GM19438 (cell line): ENCODE measurements around the gene NANOGP8.

Experiments
- ATAC-seq: cut with Tn5 transposase; IDR thresholded peaks from one replicate; pipeline ENCODE4 v1.9.1; 2021; ENCODE audit warnings: low read depth; ENCODE audit not compliant: unreplicated experiment

Gene NANOGP8

DNA sequence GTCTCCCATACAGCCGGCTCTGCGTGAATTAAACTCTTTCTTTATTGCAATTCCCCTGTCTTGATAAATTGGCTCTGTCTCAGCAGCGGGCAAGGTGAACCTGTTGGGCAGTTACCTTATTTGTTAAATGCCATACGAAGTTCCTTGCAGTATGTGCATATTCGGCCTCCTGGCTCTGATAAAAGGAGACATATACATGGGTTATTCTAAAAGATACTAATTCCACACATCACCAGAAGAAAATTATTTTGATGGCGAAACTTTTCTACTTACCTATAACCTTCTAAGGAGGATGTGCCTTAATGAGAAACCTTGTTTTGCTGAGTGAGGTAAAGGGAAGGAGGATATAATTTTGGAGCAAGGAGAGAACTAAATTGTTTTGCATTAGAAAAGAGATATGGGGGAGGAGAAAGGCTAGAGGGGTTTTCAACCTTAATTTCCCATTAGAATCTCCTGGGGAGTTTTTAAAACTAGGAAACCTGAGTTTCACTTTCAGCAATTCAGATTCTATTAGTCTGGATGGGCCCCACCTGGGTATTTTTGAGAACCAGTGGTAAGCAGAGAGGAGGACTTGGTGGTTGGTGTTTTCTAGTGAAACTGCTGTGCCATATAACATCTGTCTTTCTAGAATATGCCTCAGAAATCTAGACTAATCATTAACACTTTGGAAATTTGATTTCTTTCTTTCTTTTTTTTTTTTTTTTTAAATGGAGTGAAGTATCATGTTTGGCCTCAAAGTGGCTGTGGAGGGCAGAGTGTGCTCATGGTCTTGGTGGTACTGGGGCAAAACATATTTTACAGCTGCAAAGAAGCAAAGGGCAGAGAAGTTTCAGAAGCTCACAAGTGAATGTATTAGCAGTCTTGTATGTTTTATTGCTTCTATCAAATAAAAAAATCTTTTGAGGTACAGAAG lies 23.0 kb downstream of the NANOGP8 start:
- no peak for ATAC-seq

GRCh38 chr15:35061161-35061824 lies 23.8 kb downstream of the NANOGP8 start:
- ATAC-seq = no peak

DNA sequence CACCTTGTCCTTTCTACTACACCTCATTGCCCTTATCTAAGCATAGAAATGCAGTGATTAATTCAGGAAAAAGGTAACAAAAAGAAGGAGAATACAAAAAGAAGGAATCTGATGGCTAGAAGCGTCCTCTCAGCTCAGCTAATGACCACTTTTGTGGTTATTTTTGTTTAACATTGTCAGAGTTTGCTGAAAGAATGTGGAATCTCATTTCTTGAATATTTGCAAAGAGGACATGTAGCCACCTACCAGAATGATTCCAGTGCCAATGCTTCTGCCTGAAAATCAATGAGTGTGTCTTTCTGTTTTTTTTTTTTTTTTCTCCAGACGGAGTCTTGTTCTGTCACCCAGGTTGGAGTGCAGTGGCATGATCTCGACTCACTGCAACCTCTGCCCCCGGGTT lies 24.5 kb downstream of the NANOGP8 start:
- ATAC-seq = no peak

DNA sequence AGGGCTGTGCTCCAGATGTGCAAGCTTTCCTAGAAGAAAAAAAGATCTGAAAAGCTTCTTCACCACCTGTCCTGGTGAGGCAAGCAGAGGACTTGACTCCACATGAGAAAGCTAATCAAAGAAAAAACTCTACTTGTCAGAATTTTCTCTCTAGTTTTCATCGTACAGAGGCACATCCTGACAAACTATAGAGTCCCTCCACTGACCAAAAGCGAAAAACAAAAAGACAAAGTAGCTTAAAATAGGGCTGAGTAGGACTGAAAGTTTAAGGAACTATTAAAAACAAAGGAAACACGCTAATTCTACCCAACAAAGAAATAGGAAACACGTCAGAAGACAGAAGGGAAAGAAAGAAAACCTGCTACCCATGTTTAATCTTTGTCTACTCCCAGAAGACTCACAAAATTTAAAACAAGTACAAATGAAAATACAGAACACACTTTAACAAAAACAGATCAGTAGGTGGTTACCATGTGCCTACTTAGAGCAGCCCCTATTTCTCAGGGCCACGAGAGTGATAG lies 26.5 kb downstream of the NANOGP8 start:
- no peak for ATAC-seq

DNA sequence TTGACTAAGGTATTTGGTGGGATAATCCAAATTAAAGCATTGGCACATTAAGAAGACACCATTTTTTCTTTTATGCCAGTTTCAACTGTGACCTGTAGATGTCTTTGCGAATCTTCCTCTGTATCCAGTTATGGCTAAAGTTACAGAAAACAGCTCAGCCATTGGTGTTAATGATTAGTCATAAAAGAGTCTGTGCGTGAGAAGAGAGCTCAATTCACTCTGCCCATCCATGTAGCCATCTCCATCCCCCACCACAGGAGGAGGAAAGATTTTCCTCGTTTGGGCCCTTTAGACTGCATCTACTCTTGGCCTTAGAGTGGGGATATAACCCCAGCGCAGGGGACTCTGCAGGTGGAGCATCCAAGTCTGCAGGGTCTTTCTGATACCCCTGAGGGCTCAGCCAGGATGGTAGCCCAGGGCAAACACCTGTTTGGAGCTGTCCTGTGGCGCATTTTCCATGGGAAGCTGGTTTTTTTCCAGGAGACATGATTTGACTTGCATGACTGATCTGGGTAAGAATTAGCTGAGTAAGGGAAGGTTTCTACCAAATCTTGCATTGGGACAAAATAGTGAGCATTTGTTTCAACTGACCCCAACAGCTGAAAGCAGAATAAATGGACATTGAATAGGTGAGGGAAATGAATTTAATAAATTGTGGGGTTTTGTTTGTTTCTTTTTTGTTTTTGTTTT lies 29.5 kb downstream of the NANOGP8 start:
- ATAC-seq = no peak

DNA sequence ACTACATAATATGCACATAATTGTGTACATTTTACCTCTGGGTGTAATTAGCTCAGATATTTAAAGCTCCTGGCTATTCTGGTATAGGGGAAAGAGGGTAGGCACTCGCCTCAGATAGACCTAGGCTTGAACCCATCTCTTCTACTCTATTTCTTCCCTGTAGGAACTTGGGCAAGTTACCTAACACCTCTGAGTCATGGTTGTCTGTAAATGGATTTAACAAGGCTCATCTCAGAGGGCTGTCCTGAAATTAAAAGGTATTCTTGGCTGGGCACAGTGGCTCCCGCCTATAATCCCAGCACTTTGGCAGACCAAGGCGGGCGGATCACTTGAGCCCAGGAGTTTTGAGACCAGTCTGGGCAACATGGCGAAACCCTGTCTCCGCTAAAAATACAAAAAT lies 30.7 kb downstream of the NANOGP8 start:
- ATAC-seq = no peak

DNA sequence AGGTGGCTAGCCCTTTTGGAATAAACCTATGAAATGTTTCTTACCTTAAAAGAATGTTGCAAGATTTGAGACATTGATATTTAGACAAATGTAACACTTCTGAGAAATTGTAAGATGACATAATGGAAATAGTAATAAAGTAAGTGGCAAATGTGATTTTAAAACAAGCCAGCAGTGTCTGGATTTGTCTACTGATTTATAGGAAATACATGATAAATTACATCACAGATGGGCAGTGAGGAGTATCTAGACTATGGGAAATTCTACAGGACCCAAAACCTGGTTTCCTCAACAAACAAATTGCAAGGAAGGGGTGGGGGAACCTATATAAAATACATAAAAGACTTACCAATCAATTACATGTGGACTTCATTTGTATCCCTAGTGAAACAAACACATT lies 37.1 kb downstream of the NANOGP8 start:
- ATAC-seq = no peak

GRCh38 chr15:35047528-35047927 lies 37.6 kb downstream of the NANOGP8 start:
- ATAC-seq = no peak

DNA sequence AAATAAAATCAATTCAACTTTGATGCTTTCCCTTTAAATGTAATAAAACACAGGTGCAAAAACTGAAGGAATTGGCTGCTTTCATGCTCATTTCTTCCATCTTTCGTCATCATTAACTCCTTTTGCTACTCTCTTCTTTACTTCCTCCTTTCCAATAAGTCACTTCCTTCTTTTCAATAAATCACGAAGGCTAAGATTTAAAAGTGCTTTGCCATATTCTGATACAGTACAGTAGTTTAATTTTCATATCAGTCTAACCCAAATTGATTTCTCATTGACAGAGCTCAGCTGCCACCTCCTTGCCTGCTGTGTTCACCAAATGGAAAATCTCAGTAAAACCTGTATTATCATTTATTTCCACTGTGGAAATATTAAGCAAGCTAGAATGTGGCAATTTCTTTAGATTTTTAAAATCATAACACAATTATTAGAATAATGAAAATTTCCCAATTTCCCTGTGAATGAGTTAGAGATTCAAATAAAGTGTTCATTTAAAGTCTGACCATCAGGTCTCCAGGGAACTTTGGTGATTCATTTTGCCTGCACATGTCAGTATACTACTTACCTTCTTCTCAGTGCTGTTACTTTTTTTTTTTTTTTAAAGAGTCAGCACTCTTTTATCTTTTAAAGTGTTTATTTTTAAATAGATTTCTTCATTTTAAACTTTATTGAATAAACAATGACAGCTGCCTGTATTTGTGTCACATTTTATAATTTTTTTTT lies 41.6 kb downstream of the NANOGP8 start:
- no peak for ATAC-seq

DNA sequence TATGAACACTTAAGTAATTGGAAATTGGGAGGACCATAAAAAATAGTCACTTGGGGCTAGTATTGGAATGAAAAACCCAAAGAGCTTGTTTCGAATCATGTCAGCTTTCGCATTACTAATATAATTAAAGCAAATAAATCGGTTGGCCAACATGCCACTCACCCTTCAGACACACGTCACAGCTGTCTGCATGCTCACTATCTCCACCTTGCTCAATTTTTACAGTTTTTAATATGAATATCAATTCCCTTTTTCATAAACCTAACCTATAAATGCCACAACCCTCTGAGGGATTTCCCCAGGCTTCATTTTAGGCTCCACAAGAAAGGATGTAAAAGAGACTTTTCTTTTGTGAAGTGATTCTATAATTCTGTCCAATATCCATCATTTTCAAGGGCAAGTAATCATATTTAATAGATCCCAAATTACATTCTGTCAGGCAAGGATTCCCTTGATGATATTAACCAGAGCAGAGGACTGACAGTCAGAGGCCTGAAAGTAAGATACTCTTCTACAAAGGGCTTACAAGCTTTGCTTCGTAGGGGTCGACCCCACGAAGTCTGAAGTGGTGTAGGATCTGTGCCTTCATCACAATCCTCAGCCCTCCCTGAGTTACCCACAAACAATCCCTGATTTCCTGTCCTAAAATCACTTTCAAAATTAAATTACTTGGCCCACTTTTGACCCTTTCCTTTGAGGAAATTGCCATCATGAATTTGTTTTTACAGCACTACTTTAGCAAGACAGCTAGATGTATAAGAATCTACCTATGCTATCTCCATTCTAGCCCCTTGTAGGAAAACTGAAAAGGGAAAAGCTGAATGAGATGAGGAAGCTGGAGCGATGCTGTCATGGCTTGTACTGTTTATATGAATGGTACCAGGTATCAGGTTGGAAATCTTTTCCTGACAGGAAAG lies 44.5 kb downstream of the NANOGP8 start:
- ATAC-seq = no peak

GRCh38 chr15:35038626-35039451 lies 46.3 kb downstream of the NANOGP8 start:
- no peak for ATAC-seq
